ENCODE measurements around the gene PRKCE.

DNA sequence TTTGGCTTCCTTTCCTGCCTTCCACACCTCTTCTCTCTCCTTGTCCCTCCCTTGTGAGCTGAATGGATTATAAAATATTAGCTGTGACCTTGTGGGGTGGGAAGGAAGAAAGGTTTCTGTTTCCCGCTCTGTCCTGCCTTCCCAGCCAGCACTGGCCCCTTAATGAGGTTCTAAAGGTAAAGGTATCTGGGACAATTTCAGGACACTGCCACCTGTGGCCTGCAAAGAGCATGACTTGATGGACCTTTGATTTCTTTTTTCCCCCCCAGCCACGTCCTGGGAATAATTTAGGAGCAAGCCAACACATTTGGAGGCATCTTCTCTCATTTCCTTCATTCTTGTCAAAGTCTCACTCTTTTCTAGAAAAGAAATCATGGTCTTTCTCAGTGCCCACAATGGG is 399.0 kb downstream of the PRKCE start:
- TF ChIP-seq YY1 (IDR thresholded peaks at IDR 0.05; ENCODE audit: insufficient read depth, insufficient read length) (no peak), ZNF274 (IDR thresholded peaks at IDR 0.05; ENCODE audit: low read depth, low read length) (no peak), SUZ12 (IDR thresholded peaks at IDR 0.05; ENCODE audit: extremely low read depth, insufficient read depth, insufficient read length) (no peak)

Measured in NT2/D1 (cell line).